Measurements from ENCODE around the gene SNX12.

- TF ChIP-seq CTCF (IDR thresholded peaks at IDR 0.05) (no peak), POLR2A (IDR thresholded peaks at IDR 0.05) (no peak), EP300 (IDR thresholded peaks at IDR 0.05) (no peak)
Measured at GRCh38 chrX:71070531-71070930, 2.4 kb upstream of the SNX12 start.

Measured in ovary (tissue), 3 donors.